ENCODE data around the gene GJA1.

GJA1 gene

DNA sequence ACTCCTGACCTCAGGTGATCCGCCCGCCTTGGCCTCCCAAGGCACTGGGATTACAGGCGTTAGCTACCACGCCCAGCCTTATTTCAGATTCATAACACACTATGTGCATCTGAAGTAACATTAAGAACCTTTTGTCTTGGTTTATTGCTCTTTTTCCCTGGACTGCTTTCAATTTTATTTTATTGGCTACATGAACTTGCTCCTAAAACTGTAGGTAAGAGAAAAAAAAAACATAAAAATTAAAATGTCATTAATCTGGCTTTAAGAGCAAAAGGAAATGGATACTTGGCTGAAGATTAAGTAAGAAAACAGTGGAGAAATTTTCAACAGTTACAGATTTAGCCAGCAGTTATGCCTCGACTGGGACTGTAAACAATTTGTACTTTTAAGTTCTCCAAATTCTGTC lies 62.5 kb downstream of the GJA1 start:
- no peak for DNase-seq

DNA sequence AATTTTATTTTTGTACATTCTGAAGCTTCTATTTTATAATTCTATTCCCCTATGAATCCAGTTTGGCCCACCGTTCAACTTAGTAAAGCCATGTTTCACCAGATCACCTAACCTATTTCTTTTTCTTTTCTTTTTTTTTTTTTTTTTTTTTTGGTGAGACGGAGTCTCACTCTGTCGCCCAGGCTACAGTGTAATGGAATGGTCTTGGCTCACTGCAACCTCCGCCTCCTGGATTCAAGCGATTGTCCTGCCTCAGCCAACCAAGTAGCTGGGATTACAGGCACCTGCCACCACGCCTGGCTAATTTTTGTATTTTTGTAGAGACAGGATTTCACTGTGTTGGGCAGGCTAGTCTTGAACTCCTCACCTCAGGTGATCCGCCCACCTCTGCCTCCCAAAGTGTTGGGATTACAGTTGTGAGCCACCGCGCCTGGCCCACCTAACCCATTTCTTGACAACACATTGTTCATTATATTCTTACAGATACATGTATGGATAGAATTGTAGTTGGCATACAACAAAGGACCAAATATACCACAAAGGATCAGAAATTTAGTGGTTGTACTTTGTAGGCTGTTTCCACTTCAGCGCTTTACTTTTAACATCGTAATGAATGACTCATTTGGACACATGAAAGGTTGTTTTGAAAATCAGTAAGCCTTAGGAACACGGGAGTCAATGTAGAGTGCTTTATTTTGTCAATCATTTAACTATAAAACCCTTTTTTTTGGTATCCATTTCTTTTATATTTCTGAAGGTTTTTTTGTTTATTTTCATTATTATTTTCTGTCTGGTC lies 63.2 kb downstream of the GJA1 start:
- DNase-seq, result no peak
